Astrocyte (in vitro differentiated cells and primary cell): Measurements from ENCODE around the gene CDR2L.

Experiments
- CTCF ChIP-seq: IDR thresholded peaks from 2 replicates; pipeline ENCODE4 v1.5.1; 2011; ENCODE audit warnings: low read depth, mild to moderate bottlenecking, inconsistent platforms, low read length, moderate library complexity; ENCODE audit not compliant: insufficient read depth
- EZH2 ChIP-seq: IDR thresholded peaks from 2 replicates; pipeline ENCODE4 v1.6.1; 2012; ENCODE audit warnings: mild to moderate bottlenecking, low read length, inconsistent platforms; ENCODE audit not compliant: insufficient read depth

GRCh38 chr17:74981318-74981978, 6.0 kb upstream of the CDR2L start:
- TF ChIP-seq CTCF (no peak), EZH2 (no peak)
